ENCODE measurements around the gene SOBP. TPM values are rescaled to one million over a fixed set of nuclear protein-coding genes. Genes with fewer than 3 reads are reported as not detected.

Gene SOBP
- total RNA-seq, 1 donor from 2014 or later: 24.0 TPM

DNA sequence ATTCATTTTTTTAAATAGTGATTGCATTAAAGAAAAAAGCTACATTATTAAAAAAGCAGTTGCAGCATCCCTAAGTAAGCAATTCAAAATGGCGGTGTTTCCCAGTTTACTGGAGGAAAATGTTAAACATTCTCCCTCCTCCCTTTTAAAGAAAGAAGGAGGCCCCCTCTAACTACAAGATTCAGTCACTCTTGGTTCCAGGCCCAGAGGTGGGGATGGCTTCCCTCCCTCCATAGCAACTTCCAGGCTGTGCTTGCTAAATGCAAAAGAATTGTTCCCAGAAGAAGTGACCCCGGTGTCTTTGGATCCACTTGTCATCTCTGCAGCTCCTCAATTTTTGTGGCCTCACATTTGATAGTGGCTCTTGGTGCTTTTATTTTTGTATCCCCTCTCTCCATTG lies 165.9 kb downstream of the SOBP start:
- TF ChIP-seq, protein P1, sequence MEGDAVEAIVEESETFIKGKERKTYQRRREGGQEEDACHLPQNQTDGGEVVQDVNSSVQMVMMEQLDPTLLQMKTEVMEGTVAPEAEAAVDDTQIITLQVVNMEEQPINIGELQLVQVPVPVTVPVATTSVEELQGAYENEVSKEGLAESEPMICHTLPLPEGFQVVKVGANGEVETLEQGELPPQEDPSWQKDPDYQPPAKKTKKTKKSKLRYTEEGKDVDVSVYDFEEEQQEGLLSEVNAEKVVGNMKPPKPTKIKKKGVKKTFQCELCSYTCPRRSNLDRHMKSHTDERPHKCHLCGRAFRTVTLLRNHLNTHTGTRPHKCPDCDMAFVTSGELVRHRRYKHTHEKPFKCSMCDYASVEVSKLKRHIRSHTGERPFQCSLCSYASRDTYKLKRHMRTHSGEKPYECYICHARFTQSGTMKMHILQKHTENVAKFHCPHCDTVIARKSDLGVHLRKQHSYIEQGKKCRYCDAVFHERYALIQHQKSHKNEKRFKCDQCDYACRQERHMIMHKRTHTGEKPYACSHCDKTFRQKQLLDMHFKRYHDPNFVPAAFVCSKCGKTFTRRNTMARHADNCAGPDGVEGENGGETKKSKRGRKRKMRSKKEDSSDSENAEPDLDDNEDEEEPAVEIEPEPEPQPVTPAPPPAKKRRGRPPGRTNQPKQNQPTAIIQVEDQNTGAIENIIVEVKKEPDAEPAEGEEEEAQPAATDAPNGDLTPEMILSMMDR (conservative IDR thresholded peaks at IDR 0.05): no peak
- Mint-ChIP-seq H3K4me1 (peaks cover 60% of the 10 kb centered on the region), H3K9me3 (peaks cover 7% of the 10 kb centered on the region), H3K27me3 (ENCODE audit: low read depth) (no peaks in the 10 kb centered on the region), H3K4me3 (no peak overlapping the region), H3K27ac (ENCODE audit: unreplicated experiment) (no peak overlapping the region), H3K36me3 (ENCODE audit: low read depth) (peaks cover 18% of the 10 kb centered on the region)
- DNase-seq (ENCODE audit: low read depth, low spot score): no peak

DNA sequence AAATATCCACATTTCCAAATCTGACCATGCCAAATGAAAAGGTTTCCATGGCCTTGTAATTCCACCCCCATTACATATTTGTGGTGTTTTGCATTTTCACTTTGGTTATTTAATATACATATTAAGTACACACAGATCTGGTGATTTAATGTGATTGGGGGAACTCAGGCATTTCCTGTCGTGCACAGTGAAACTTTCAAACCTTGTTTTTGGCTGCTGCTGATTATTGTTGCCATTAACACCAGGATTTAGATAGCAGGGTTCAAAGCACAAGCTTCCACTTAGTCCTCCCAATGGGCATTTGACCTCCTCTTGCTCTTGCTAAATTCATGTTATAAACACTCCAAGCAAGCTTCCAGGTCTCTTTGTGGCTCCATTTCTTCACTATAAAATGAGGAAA lies 166.5 kb downstream of the SOBP start:
- peaks cover 15% of the 10 kb centered on the region for H3K36me3 Mint-ChIP-seq (ENCODE audit: low read depth)
- peaks cover 5% of the 10 kb centered on the region for H3K9me3 Mint-ChIP-seq
- TF ChIP-seq, protein P1 (conservative IDR thresholded peaks at IDR 0.05): no peak
- DNase-seq (ENCODE audit: low read depth, low spot score): no peak
- H3K27me3 Mint-ChIP-seq (ENCODE audit: low read depth): no peaks in the 10 kb centered on the region
- no peak overlapping the region for H3K4me3 Mint-ChIP-seq
- no peak overlapping the region for H3K27ac Mint-ChIP-seq (ENCODE audit: unreplicated experiment)
- H3K4me1 Mint-ChIP-seq: peaks cover 66% of the 10 kb centered on the region

DNA sequence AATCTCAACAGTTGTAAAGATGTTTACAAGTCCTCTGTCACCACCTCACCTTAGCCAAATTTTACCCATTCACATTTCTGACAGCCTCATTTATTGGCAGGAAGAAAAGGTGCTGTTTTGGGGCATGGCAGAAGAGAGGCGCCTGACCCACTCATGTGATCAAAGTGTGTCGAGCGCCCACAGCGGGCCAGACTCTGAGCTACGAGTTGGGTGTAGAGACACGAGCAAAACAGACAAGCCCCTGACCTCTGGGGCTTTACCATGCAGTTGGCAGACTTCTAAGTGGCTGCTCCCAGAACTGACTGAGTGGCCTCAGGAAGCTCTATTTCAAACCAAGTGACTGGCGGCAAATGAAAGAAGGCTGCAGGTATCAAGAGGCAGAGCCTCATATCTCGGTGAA lies 167.0 kb downstream of the SOBP start:
- DNase-seq (ENCODE audit: low read depth, low spot score): no peak

DNA sequence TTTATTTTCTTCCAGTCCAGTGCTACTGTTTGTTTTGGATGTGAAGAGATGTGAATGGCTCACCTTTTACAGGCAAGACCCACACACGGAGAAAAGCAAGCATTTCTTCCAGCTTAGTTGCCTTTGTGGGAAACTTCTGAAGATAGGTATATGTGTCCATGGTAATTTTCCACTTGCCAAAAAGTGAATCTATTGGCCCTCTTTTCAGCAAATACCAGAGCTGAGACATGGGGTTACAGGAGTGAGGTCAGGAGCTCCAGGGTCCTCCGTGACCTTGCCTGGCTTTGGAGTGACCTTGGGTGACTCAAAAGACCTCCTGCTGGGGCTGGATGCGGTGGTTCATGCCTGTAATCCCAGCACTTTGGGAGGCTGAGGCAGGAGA lies 167.4 kb downstream of the SOBP start:
- Mint-ChIP-seq H3K36me3 (ENCODE audit: low read depth) (peaks cover 11% of the 10 kb centered on the region), H3K27ac (ENCODE audit: unreplicated experiment) (no peak overlapping the region), H3K4me1 (peaks cover 72% of the 10 kb centered on the region), H3K9me3 (no peaks in the 10 kb centered on the region), H3K27me3 (ENCODE audit: low read depth) (no peaks in the 10 kb centered on the region), H3K4me3 (no peak overlapping the region)
- no peak for DNase-seq (ENCODE audit: low read depth, low spot score)
- TF ChIP-seq, protein P1 (conservative IDR thresholded peaks at IDR 0.05): no peak

More for the DNA sequence above, 167.0 kb downstream of the SOBP start:
- Mint-ChIP-seq H3K36me3 (ENCODE audit: low read depth) (peaks cover 15% of the 10 kb centered on the region), H3K27ac (ENCODE audit: unreplicated experiment) (no peak overlapping the region), H3K9me3 (peaks cover 3% of the 10 kb centered on the region), H3K27me3 (ENCODE audit: low read depth) (no peaks in the 10 kb centered on the region), H3K4me3 (no peak overlapping the region), H3K4me1 (peaks cover 68% of the 10 kb centered on the region)
- TF ChIP-seq, protein P1 (conservative IDR thresholded peaks at IDR 0.05): no peak

DNA sequence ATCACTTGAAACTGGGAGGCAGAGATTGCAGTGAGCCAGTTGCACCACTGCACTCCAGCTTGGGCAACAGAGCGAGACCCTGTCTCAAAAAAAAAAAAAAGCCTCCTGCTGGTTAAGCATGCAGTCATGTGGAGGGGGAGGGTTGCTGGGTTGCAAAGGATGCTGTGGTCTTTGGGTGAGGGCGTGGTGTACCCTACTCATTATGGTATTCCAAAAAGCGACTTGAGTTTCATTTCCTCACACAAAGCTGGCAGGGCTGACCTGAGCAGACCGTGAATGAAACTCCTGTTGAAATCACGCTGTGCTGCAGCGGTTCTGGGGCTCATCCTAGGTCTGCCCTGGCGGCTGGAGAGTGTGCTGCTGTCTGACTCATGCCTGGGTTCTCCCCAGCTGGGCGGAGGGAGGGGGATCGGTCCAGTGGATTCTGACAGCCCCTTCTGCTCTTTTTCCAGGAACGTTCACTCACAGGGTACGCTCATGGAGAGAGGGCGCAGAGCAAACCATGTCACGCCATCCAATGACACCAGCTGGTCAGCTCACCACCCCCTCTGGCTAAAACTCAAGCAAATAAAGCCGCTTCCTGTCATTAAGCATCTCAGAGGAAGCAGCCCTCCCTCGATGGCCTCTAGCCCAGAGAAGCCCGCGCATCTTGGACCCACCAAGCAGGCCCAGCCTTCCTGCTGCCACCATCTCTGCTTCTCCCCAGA lies 168.0 kb downstream of the SOBP start:
- TF ChIP-seq, protein P1 (conservative IDR thresholded peaks at IDR 0.05): no peak
- Mint-ChIP-seq H3K4me1 (peaks cover 78% of the 10 kb centered on the region), H3K27me3 (ENCODE audit: low read depth) (no peaks in the 10 kb centered on the region), H3K27ac (ENCODE audit: unreplicated experiment) (peak overlapping the region; percentile 85), H3K36me3 (ENCODE audit: low read depth) (peaks cover 10% of the 10 kb centered on the region), H3K4me3 (peak overlapping the region; percentile 54), H3K9me3 (no peaks in the 10 kb centered on the region)
- DNase-seq (ENCODE audit: low read depth, low spot score): no peak
